ENCODE results near the gene FBLN2. TPM values are rescaled to one million over a fixed set of nuclear protein-coding genes. Genes with fewer than 3 reads are reported as not detected.

FBLN2 gene
- total RNA-seq, 4 donors from 2014 or later: 6.3 to 122 (median 25.7) TPM

DNA sequence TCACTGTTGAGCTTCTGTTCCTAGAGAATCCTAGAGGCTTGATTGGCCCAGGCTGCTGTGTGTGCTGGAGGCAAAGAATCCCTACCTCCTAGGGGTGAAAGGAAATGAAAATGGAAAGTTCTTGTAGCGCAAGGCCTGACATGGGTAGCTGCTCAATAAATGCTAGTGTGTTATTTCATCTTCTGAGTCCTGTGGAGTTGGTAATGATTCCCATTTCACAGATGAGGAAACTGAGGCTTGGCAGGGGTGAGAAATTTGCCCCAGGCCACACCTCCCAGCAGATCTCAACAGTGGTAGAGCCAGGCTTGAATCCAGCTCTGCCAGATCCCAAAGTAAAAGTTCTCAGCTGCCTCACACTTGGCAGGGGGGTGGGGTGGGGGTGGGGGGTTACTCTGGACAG lies 42.7 kb upstream of the FBLN2 start:
- intact Hi-C loops (cut with DNase I): no loop called here
- Histone ChIP-seq H3K27ac (no peak overlapping the region), H3K36me3 (peaks cover 0 to 49% (median 0%) of the 10 kb centered on the region in 3 donors), H3K4me3 (no peak overlapping the region), H3K4me1 (peaks cover 0 to 15% (median 10%) of the 10 kb centered on the region in 3 donors), H3K27me3 (no peaks in the 10 kb centered on the region), H3K9me3 (no peaks in the 10 kb centered on the region)
- DNase-seq: no peak
- TF ChIP-seq POLR2A (IDR thresholded peaks at IDR 0.05): no peak
- WGBS, 2 donors: 100% methylated on average over 1 of the region's 1 CpG; no CpG with 5 or more reads in 1 of the 2 donors

DNA sequence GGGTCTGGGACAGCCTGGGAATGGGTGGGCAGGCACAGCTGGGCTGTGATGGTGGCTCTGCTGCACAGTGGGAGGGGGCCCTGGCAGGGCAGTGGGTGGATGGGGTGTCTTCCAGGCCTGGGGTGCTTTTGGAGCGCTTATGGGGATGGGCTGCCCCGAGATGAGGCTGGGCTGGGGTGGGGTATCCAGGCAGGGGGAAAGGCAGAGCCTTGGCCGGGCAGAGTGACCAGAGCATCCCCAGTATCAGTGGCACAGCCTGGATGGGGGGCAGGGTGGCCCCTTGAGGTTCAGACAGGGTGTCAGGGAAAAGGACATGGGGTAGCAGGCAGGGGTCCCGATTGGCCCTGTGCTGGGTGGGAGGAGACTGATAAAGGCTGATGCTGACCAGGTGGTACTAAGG lies 42.2 kb upstream of the FBLN2 start:
- Histone ChIP-seq H3K27ac (no peak overlapping the region), H3K9me3 (no peaks in the 10 kb centered on the region), H3K36me3 (peaks cover 0 to 45% (median 0%) of the 10 kb centered on the region in 3 donors), H3K4me1 (peaks cover 0 to 15% (median 10%) of the 10 kb centered on the region in 3 donors), H3K27me3 (no peaks in the 10 kb centered on the region), H3K4me3 (no peak overlapping the region)
- intact Hi-C loops (cut with DNase I): no loop called here
- no peak for DNase-seq
- TF ChIP-seq POLR2A (IDR thresholded peaks at IDR 0.05): no peak
- TF ChIP-seq, protein P1, sequence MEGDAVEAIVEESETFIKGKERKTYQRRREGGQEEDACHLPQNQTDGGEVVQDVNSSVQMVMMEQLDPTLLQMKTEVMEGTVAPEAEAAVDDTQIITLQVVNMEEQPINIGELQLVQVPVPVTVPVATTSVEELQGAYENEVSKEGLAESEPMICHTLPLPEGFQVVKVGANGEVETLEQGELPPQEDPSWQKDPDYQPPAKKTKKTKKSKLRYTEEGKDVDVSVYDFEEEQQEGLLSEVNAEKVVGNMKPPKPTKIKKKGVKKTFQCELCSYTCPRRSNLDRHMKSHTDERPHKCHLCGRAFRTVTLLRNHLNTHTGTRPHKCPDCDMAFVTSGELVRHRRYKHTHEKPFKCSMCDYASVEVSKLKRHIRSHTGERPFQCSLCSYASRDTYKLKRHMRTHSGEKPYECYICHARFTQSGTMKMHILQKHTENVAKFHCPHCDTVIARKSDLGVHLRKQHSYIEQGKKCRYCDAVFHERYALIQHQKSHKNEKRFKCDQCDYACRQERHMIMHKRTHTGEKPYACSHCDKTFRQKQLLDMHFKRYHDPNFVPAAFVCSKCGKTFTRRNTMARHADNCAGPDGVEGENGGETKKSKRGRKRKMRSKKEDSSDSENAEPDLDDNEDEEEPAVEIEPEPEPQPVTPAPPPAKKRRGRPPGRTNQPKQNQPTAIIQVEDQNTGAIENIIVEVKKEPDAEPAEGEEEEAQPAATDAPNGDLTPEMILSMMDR (IDR thresholded peaks at IDR 0.05): no peak
- WGBS, 2 donors: 44 to 56% methylated on average over 3 of the region's 4 CpGs

DNA sequence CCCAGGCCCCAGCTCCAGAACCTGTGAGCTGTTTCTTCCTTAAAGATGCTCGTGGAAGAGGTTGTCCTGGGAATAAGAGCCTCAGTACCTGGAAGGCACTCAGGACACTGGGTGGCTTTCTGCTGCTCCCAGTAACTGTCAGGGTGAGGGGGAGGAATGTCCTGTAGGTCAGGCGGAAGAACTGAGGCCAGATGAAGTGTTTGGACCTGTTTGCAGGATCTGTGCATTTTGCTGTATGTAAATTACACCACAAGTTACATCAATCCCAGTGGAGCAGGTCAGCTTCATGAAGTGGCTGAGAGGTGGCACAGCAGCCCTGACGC lies 41.7 kb upstream of the FBLN2 start:
- Histone ChIP-seq H3K27me3 (no peaks in the 10 kb centered on the region), H3K9me3 (no peaks in the 10 kb centered on the region), H3K36me3 (peaks cover 0 to 40% (median 0%) of the 10 kb centered on the region in 3 donors), H3K27ac (peak overlapping the region in 2 of 4 donors; percentile 5 to 28), H3K4me1 (peaks cover 0 to 15% (median 10%) of the 10 kb centered on the region in 3 donors), H3K4me3 (no peak overlapping the region)
- no peak for TF ChIP-seq POLR2A (IDR thresholded peaks at IDR 0.05)
- TF ChIP-seq, protein P1 (IDR thresholded peaks at IDR 0.05): no peak
- DNase-seq: no peak
- 39 to 65% methylated on average over 2 of the region's 3 CpGs for WGBS, 2 donors
- intact Hi-C loops (cut with DNase I): no loop called here

DNA sequence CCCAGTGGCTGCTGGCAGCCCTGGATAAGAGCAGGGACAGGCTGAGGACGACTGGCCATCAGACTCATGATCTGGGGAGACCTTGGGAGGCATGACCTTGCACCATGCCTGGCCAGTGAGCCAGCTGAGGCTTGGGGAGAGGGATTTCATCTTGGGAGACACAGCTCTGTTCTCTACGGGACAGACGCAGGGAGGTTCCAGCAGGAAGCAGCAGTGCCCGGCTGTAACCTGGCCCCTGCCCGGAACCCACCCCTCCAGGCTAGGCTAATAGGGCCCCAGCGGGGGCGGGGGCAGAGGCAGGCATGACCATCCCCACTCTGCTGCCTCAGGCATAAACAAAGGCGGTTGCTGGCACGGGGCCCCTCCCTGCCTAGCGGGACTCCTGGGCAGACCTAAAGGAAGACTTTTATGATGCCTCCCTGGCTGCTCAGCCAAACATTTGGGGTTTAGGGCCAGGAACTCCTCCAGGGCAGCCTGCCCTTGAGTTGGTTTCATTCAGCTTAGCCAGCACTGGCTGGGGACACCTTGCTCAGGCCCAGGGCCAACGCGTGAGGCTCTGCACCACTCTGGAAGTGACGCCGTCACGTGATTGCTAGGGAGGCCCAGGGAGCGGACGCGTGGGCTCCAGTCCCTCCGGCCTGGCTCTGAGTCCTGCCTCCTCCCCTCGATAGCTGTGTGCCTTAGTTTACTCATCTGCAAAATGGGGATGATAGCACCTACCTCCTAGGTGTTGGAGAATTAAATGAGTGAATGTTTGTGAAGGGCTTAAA lies 41.2 kb upstream of the FBLN2 start:
- Histone ChIP-seq H3K4me1 (peaks cover 0 to 15% (median 10%) of the 10 kb centered on the region in 3 donors), H3K4me3 (no peak overlapping the region), H3K36me3 (peaks cover 0 to 34% (median 0%) of the 10 kb centered on the region in 3 donors), H3K9me3 (no peaks in the 10 kb centered on the region), H3K27me3 (no peaks in the 10 kb centered on the region), H3K27ac (peak overlapping the region in 3 of 4 donors; percentile 3 to 28 (median 5))
- TF ChIP-seq POLR2A (IDR thresholded peaks at IDR 0.05): no peak
- TF ChIP-seq, protein P1 (IDR thresholded peaks at IDR 0.05): no peak
- intact Hi-C loops (cut with DNase I): no loop called here
- 0% methylated on average over 1 of the region's 20 CpGs; no CpG with 5 or more reads in 1 of the 2 donors for WGBS, 2 donors
- no peak for DNase-seq

DNA sequence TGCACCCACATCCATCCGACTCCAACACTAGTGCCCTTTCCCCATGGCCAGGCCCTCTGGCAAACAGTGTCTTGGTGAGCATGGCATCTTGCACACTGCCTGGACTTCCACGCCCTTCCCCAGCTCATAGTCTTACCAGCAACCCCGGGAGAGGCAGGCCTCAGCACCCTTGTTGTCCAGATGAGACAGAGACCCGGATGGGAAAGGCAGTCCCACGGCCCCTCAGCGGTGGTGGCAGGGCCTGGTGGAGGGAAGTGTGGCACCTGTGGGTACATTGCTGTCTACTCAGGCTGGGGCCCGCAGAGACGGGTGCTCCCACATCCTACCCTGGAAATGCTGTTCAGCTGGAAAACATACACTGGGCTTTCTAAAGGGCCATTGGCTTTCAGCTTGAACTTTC lies 40.4 kb upstream of the FBLN2 start:
- no peak overlapping the region for H3K27ac ChIP-seq
- H3K4me3 ChIP-seq: no peak overlapping the region
- H3K4me1 ChIP-seq: peaks cover 0 to 17% (median 10%) of the 10 kb centered on the region in 3 donors
- peaks cover 0 to 27% (median 0%) of the 10 kb centered on the region in 3 donors for H3K36me3 ChIP-seq
- WGBS, 2 donors: 79 to 100% methylated on average over 2 of the region's 8 CpGs
- DNase-seq: no peak
- no peaks in the 10 kb centered on the region for H3K9me3 ChIP-seq
- TF ChIP-seq, protein P1 (IDR thresholded peaks at IDR 0.05): no peak
- TF ChIP-seq POLR2A (IDR thresholded peaks at IDR 0.05): no peak
- peaks cover 0 to 6% (median 0%) of the 10 kb centered on the region in 4 donors for H3K27me3 ChIP-seq
- intact Hi-C loops (cut with DNase I): no loop called here
